Middle frontal gyrus (tissue), 1 donor: ENCODE measurements around the gene NOTCH1.

Experiments
- DNase-seq: peaks from one replicate; pipeline ENCODE4 v3.0.0-alpha.2; 2015; ENCODE audit warnings: low spot score; ENCODE audit errors: extremely low spot score

Gene NOTCH1

DNA sequence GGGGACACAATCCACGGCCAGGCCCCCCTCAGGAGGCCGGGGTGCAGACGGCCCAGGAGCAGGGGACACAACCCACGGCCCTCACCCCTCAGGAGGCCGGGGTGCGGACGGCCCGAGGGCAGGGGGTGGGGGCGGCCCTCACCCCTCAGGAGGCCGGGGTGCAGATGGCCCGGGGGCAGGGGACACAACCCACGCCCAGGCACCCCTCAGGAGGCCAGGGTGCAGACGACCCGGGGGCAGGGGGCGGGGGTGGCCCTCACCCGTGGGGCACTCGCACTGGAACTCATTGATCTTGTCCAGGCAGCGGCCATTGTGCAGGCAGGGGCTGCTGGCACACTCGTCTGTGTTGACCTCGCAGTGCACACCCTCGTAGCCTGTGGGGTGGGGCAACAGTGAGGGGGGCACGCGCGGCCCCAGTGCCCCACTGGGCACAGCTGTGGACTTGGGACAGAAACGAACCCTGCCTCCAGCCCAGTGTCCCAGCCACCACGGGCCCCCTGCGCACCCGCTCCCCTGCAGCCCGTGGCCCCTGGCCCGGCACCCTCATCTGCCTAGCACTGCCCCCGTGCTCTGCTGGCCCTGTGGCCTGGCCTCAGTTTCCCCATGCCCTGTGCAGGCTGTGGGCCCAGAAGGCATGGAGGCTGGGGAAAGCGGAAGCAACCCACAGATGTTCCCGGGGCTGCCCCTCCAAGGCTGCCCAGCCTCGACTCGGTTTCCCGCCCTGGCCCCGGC is 28.7 kb downstream of the NOTCH1 start:
- no peak for DNase-seq

DNA sequence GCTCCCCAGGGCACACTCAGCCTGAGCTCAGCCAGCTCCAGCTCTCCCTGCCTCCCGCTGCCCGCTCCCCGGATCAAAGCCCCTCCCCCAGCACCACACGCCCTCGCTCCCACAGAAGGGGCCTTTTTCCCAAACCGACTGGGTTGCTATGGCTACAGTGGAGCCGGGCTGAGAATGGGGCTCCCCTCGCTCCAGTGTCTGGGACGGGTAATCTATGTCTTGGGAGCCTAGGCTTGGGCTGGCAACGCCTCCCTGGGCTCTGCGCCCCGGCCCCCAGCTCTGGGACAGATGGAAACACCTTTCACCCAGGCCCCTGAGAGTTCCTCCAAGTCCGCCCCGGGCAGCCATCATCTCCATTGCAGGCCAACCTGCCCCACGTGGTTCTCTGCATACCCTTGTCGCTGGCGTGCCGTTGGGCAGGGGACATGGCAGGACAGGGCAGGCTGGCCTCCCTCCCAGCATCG is 29.6 kb downstream of the NOTCH1 start:
- DNase-seq = no peak

DNA sequence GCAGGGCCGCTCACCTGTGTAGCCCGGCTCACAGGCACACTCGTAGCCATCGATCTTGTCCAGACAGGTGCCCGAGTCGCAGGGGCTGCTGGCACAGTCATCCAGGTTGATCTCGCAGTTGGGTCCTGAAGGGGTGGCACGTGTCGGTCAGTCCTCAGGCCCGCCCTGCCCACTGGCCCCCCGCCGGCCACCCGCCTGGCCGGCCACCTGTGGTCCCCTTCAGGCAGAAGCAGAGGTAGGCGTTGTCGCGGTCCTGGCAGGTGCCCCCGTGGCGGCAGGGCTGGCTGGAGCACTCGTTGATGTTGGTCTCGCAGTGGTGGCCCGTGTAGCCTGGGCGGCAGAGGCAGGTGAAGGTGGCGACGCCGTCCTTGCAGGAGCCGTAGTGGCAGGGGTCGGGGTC is 30.6 kb downstream of the NOTCH1 start:
- no peak for DNase-seq

DNA sequence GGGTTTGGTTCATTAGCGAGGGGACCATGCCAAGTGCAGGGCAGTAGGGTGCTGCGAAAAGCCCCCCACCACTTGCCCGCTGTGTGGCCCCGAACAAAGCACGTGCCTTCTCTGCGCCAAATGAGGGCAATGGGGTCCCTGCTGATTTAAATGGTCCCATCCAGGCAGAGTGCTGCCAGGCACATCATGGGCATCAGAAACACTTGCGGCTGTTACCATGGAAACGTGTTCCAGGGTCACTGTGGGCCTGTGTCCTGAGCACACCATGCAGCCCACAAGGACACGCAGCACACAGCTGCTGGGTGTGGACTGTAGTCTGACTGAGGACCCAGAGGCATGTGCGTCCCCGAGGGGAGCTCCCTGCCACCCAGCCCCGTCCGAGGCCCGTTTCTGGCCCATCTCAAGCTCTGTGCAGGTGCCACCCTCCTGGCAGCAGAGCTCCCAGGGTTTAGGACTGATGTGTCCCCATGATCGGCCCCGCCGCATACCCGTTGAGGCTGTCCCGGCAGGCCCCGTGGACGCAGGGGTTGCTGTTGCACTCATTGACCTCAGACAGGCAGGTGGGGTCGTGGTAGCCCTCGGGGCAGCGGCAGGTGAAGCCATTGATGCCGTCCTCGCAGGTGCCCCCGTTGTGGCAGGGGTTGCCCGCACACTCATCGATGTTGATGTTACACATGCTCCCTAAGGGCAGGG is 31.7 kb downstream of the NOTCH1 start:
- DNase-seq = no peak

DNA sequence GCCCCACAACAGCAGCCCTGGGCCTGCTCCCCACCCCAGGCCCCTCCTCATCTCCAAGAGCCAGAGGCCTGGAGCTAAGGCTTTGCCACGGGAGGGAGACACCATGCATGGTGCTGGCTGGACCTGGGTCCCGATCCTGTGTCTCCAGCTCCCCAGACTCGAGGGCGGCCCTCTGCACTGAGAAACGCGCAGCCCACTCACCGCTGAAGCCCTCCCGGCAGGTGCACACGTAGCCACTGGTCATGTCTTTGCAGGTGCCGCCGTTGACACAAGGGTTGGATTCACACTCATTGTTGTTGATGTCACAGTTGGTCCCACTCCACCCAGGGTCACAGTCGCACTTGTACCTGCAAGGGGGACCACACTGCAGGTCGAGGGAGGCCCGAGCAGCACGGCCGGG is 32.7 kb downstream of the NOTCH1 start:
- no peak for DNase-seq

DNA sequence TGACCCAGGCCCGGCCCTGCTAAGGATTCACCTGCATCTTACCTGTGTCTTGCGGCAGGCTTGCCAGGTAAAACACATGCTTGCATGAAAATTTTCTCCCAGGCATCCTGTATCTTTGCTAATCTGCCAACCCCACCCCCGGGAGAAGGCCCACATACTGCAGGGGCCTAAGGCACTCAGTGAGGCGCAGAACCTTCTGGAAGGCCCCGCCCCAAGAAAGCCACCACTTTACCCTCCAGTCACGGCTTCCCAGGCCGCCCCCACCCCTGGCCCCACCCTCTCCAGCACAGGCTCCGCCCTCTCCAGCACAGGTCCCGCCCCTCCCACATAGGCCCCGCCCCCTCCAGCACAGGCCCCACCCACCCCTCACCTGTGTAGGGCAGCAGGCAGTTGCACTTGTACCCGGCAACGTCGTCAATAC is 33.2 kb downstream of the NOTCH1 start:
- DNase-seq = no peak

DNA sequence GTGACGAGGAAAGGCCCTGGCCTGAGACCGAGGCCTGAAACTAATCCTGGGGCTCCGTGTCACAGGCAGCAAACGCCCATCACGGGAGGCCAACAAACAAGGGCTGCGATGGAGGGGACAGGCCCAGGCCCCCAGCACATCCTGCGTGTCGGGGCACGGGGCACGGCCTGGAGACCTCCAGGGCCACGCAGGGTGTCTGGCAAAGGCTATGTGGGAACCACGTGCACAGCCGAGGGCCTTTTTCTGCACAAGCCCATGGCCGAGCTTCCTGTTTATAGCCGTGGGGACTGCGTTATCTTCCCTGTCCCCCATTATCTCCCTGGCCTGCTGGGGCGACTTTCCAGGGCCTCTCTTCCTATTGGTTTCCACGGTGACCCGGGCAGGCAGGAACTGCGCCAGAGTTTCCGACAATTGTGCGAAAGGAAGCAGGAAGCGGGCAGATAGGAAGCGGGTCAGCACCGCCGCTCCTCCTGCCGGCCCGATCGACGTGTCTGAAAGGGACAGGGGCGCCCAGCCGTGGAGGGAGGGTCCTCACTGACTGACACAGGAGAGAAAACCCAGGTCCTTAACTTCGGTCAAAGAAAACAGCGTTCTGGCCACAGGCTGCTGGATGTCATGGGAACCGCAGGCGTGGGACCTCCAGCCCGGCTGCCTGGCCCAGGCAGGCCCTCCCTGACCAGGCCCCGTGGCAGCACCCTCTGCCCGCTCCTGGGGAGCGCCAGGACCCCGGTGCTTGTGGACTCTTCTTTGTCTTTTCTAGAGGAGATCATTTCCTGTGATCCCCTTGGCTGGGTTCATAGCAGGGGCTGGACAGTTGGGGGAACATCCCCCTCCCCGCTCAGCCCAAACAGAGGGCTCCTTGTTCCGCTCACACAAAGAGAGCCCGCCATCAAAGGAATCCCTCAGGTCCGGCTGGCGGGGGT is 33.9 kb downstream of the NOTCH1 start:
- peak; percentile 47 for DNase-seq

GRCh38 chr9:136511144-136511669 is 34.6 kb downstream of the NOTCH1 start:
- DNase-seq = no peak

GRCh38 chr9:136510561-136510960 is 35.3 kb downstream of the NOTCH1 start:
- DNase-seq = no peak

DNA sequence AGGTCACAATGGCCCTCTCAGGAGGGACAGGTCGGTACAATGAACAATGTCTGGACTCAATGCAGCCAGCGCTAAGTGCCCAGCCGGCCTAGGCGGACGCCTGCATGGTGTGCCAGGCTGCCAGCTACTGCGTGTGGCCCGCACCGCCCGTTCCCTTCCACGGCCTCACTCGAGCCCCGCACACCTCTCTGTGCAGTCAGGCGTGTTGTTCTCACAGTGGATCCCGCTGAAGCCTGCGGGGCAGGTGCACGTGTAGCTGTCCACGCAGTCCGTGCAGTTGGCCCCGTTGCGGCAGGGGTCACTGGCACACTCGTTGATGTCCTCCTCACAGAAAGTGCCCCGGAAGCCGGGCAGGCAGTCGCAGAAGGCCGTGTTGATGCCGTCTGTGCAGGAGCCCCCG is 36.3 kb downstream of the NOTCH1 start:
- DNase-seq = no peak

DNA sequence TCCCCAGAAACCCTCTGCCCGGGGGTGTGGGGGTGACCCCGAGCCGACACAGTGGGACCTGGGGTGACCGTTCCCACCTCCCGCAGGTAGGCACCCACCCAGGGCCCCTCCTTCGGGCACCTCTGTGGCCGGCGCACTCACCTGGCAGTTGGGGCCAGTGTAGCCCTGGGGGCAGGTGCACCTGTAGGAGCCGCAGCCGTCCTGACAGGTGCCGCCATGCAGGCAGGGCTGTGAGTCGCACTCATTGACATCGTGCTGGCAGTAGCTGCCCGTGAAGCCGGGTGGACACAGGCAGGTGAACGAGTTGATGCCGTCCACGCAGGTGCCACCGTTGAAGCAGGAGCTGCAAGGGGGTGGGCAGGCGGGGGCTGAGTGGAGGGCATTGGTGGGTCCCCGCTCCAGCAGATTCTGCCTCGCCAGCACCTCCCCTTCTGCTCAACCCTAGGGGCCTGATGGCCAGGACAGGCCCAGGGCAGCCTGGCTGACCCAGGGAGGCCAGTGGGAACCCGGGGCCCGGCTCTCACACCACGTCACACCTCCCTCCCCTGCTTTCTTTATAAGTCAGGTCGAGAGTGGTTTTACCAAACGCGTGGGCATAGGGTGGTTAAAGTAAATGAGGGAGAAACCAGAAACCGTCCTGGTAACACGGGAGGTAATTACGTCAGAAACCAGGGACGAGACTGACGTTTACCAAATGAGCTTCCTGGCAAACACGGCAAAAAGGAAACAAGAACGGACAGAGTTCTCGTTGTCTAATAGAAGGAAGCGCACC is 36.9 kb downstream of the NOTCH1 start:
- no peak for DNase-seq

DNA sequence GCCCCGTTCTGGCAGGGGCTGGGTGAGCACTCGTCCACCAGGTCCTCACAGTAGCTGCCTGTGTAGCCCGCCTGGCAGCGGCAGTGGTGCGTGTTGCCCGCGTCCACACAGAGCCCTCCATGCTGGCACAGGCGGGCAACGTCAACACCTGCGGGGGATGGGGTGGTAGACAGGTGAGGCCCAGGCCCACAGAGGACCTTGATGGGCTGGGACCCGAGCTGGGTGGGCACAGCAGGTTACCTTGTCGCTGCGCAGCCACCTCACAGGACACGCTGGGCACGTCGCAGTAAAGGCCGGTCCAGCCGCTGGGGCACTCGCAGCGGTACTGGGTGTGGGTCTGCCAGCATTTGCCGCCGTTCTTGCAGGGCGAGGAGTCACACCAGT is 37.9 kb downstream of the NOTCH1 start:
- DNase-seq = no peak

- DNase-seq = no peak
Observed at GRCh38 chr9:136507221-136507991, 38.4 kb downstream of the NOTCH1 start.

- DNase-seq = no peak
Observed at GRCh38 chr9:136506425-136506824, 39.4 kb downstream of the NOTCH1 start.

- no peak for DNase-seq
Observed at GRCh38 chr9:136505406-136506403, 40.1 kb downstream of the NOTCH1 start.

GRCh38 chr9:136504512-136505348 is 41.1 kb downstream of the NOTCH1 start:
- no peak for DNase-seq

DNA sequence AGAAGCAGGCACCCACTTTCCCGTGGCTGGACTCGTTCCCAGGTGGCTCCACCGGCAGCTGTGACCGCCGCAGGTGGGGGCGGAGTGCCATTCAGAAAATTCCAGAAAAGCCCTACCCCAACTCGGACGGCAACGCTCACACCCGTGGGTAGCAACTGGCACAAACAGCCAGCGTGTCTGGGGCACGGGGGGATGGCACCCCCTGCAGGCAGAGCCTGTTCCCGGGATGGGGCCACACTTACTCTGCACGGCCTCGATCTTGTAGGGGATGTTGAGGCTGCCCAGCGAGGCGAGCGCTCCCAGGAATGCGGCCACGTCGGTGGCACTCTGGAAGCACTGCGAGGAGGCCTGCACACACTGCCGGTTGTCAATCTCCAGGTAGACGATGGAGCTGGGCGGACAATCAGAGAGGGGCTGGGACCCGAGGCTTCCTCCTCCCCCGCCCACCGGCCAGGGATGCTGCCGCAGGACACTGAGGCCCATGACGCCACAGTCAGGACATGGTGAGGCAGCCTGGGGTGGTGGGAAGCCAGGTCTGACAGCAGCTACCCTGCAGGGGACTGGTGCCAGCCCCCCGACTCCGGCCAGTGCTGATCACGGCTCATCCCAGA is 42.8 kb downstream of the NOTCH1 start:
- DNase-seq = no peak

DNA sequence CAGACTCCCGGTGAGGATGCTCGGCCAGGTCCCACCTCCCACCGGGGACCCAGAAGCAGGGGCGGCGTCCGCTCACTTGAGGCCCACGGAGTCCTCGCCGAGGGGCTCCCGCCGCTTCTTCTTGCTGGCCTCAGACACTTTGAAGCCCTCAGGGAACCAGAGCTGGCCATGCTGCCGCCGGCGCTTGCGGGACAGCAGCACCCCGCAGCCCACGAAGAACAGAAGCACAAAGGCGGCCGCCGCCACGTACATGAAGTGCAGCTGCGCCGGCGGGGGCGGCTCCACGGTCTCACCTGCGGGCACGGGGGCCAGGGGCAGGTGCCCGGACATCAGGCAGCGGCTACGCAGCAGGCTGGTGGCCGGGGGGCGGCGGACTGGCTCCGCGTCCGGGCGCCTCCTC is 43.7 kb downstream of the NOTCH1 start:
- no peak for DNase-seq
